GM23338 (cell line): ENCODE results near the gene CCDC28A. TPM values are rescaled to one million over a fixed set of nuclear protein-coding genes. Genes with fewer than 3 reads are reported as not detected.
A peak's percentile ranks its signal among the peaks of the same experiment; 100 is the strongest.

Experiments
- ATAC-seq: fragments of 200-7000 bp; cut with Tn5 transposase; 3 replicates; pipeline ENCODE4 v1.9.1; 2020
- DNase-seq: peaks from one replicate; pipeline ENCODE4 v3.0.0-alpha.2; 2015; ENCODE audit warnings: low spot score
- H2AFZ ChIP-seq: fragments of 200-600 bp; sonication (generic); 2 replicates; pipeline ENCODE4 v1.8.0; 2016; ENCODE audit warnings: antibody characterized with exemption, mild to moderate bottlenecking, moderate library complexity
- H3F3A ChIP-seq: fragments of 200-600 bp; sonication (generic); replicated peaks from 2 replicates; pipeline ENCODE4 v1.8.0; 2017; ENCODE audit warnings: antibody characterized with exemption, mixed run types, low read depth
- H3K27ac ChIP-seq: fragments of 200-600 bp; sonication (generic); 2 replicates; pipeline ENCODE4 v1.6.1; 2016; ENCODE audit warnings: low read depth
- H3K27me3 ChIP-seq: fragments of 200-600 bp; sonication (generic); 2 replicates; pipeline ENCODE4 v1.8.0; 2016; ENCODE audit warnings: mild to moderate bottlenecking, mixed run types, moderate library complexity; ENCODE audit not compliant: insufficient read depth
- H3K36me3 ChIP-seq: fragments of 200-600 bp; sonication (generic); 2 replicates; pipeline ENCODE4 v1.8.0; 2016; ENCODE audit warnings: mild to moderate bottlenecking; ENCODE audit not compliant: insufficient read depth
- H3K4me1 ChIP-seq: fragments of 200-600 bp; sonication (generic); 2 replicates; pipeline ENCODE4 v1.8.0; 2016; ENCODE audit warnings: mild to moderate bottlenecking, moderate library complexity; ENCODE audit not compliant: insufficient read depth
- H3K4me2 ChIP-seq: fragments of 200-600 bp; sonication (generic); 2 replicates; pipeline ENCODE4 v1.7.1; 2017; ENCODE audit warnings: mixed run types
- H3K4me3 ChIP-seq: fragments of 200-600 bp; sonication (generic); 2 replicates; pipeline ENCODE4 v1.6.1; 2016; ENCODE audit warnings: mixed run types
- H3K79me2 ChIP-seq: fragments of 200-600 bp; sonication (generic); replicated peaks from 2 replicates; pipeline ENCODE4 v1.8.0; 2017; ENCODE audit warnings: mild to moderate bottlenecking; ENCODE audit not compliant: insufficient read depth
- H3K9me2 ChIP-seq: fragments of 200-600 bp; sonication (generic); 2 replicates; pipeline ENCODE4 v1.8.0; 2017; ENCODE audit not compliant: insufficient read depth
- H4K20me1 ChIP-seq: fragments of 200-600 bp; sonication (generic); replicated peaks from 2 replicates; pipeline ENCODE4 v1.8.0; 2017; ENCODE audit warnings: mild to moderate bottlenecking; ENCODE audit not compliant: insufficient read depth
- H3K27ac Mint-ChIP-seq: 2 replicates; pipeline ENCODE4 v1.8.0; 2020; ENCODE audit warnings: inconsistent platforms, mild to moderate bottlenecking, moderate library complexity, mixed read lengths
- H3K27me3 Mint-ChIP-seq: 3 replicates; pipeline ENCODE4 v1.8.0; 2022; ENCODE audit warnings: low read depth, mild to moderate bottlenecking, moderate library complexity, mixed read lengths, inconsistent platforms; ENCODE audit not compliant: insufficient read depth, poor library complexity
- H3K36me3 Mint-ChIP-seq: 3 replicates; pipeline ENCODE4 v1.8.0; 2021; ENCODE audit warnings: low read depth, mild to moderate bottlenecking, inconsistent platforms, moderate library complexity, mixed read lengths
- H3K4me1 Mint-ChIP-seq: 3 replicates; pipeline ENCODE4 v1.8.0; 2020; ENCODE audit warnings: mild to moderate bottlenecking, inconsistent platforms, mixed read lengths
- H3K4me3 Mint-ChIP-seq: 3 replicates; pipeline ENCODE4 v1.8.0; 2021; ENCODE audit warnings: moderate library complexity, mild to moderate bottlenecking, inconsistent platforms, mixed read lengths
- H3K9me3 Mint-ChIP-seq: 3 replicates; pipeline ENCODE4 v1.8.0; 2020; ENCODE audit warnings: moderate library complexity, mild to moderate bottlenecking, inconsistent platforms, mixed read lengths
- CREB1 ChIP-seq: fragments of 250-450 bp; sonication (Bioruptor Pico); IDR thresholded peaks from 2 replicates; pipeline ENCODE4 v1.5.0; 2020; ENCODE audit warnings: low read depth, mild to moderate bottlenecking, moderate library complexity
- EZH2phosphoT487 ChIP-seq: fragments of 200-600 bp; sonication (generic); IDR thresholded peaks from one replicate; pipeline ENCODE4 v1.8.1; 2018; ENCODE audit warnings: antibody characterized with exemption; ENCODE audit not compliant: unreplicated experiment
- JUNB ChIP-seq: IDR thresholded peaks from one replicate; pipeline ENCODE4 v1.6.1; 2016; ENCODE audit warnings: antibody characterized with exemption; ENCODE audit not compliant: unreplicated experiment
- NANOG ChIP-seq: IDR thresholded peaks from 2 replicates; pipeline ENCODE4 v1.6.1; 2016; ENCODE audit warnings: antibody characterized with exemption, borderline replicate concordance
- ZNF114 ChIP-seq: fragments of 250-450 bp; sonication (Bioruptor Pico); IDR thresholded peaks from 2 replicates; pipeline ENCODE4 v1.5.0; 2020; ENCODE audit warnings: mild to moderate bottlenecking, moderate library complexity
- ZNF331 ChIP-seq: fragments of 250-450 bp; sonication (Bioruptor Pico); IDR thresholded peaks from 2 replicates; pipeline ENCODE4 v1.5.0; 2020; ENCODE audit warnings: low read depth, mild to moderate bottlenecking, moderate library complexity
- polyA plus RNA-seq: library from polyadenylated mRNA; unstranded; fragments of >200 nt; fragmentation: Nextera tagmentation; extraction: Ambion mirVana; gene quantifications from 2 replicates; pipeline ENCODE4 v1.2.1, GENCODE V29; 2016
- total RNA-seq: library from RNA; depleted of rRNA; stranded (reverse); fragments of >200 nt; shearing (Covaris generic); gene quantifications from 2 replicates; pipeline ENCODE4 v1.2.3, GENCODE V29; 2014
- TF ChIP-seq, protein P1 (sequence below), 2 experiments: fragments of 200-600 bp in 1 of 2; sonication (generic) in 1 of 2; conservative IDR thresholded peaks; 2 replicates each; pipeline versions ENCODE4 v1.5.1 to v1.6.1; 2016 to 2017; ENCODE audit warnings: antibody characterized with exemption in 2 of 2, low read depth in 2 of 2, mild to moderate bottlenecking in 2 of 2, moderate library complexity in 1 of 2
- TF ChIP-seq, protein P2 (sequence below): IDR thresholded peaks from 2 replicates; pipeline ENCODE4 v1.6.1; 2016; ENCODE audit warnings: antibody characterized with exemption
- TF ChIP-seq, protein P3 (sequence below): IDR thresholded peaks from one replicate; pipeline ENCODE4 v1.6.1; 2018; ENCODE audit warnings: antibody characterized with exemption; ENCODE audit not compliant: unreplicated experiment

The CCDC28A gene
- total and polyA plus RNA-seq, 2 experiments from 2014 or later = 11.2 to 14.0 TPM

DNA sequence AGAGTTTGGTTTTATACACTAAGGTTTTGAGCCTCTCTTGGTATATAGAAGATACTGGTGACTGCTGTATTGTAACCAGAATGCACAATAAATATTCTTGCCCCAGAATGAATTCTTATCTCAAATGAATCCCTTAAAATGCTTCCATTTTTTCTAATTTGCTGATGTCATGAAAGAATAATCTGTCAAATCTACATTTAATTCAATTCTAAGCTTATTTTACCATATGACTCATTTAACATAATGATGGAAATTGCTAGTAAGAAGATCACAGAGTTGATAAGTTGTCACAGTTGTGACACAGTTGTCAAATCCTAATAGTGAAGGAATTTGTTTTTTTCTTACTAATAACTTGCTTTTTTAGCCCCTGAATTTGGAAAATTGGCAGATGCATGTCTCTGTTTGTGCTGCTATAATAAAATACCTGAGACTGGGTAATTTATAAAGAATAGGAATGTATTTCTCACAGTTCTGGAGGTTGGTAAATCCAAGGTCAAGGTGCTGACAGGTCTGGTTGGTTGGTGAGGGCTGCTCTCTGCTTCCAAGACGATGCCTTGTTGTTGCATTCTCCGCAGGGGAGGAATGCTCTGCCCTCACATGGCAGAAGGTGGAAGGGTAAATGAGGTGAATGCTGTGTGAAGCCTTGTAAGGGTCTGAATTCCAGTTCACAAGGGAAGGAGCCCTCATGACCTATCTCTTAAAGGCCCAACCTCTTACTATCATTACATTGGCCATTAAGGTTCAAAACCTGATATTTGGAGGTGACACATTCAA is 27.0 kb downstream of the CCDC28A start:
- H3K79me2 ChIP-seq = no peaks in the 10 kb centered on the region
- H3K27me3 ChIP-seq = peaks cover 11% of the 10 kb centered on the region; the same call in 1 of the 2 replicates
- peaks cover 5% of the 10 kb centered on the region for H3K27me3 Mint-ChIP-seq
- no peak overlapping the region for H3K27ac Mint-ChIP-seq
- peaks cover 10% of the 10 kb centered on the region; the same call in 2 of the 3 replicates for H3K9me3 Mint-ChIP-seq
- H2AFZ ChIP-seq = no peak overlapping the region
- no peak overlapping the region for H3K4me2 ChIP-seq
- DNase-seq (peak; percentile 77), ATAC-seq (peak; percentile 72)
- H3K4me1 ChIP-seq = peaks cover 8% of the 10 kb centered on the region; the same call in 1 of the 2 replicates
- TF ChIP-seq, protein P1, sequence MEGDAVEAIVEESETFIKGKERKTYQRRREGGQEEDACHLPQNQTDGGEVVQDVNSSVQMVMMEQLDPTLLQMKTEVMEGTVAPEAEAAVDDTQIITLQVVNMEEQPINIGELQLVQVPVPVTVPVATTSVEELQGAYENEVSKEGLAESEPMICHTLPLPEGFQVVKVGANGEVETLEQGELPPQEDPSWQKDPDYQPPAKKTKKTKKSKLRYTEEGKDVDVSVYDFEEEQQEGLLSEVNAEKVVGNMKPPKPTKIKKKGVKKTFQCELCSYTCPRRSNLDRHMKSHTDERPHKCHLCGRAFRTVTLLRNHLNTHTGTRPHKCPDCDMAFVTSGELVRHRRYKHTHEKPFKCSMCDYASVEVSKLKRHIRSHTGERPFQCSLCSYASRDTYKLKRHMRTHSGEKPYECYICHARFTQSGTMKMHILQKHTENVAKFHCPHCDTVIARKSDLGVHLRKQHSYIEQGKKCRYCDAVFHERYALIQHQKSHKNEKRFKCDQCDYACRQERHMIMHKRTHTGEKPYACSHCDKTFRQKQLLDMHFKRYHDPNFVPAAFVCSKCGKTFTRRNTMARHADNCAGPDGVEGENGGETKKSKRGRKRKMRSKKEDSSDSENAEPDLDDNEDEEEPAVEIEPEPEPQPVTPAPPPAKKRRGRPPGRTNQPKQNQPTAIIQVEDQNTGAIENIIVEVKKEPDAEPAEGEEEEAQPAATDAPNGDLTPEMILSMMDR (conservative IDR thresholded peaks at IDR 0.05; ENCODE audit: low read depth in 2 of 2) = peak; percentile 45 to 75
- TF ChIP-seq ZNF114 = no peak
- H3K36me3 Mint-ChIP-seq = no peaks in the 10 kb centered on the region; the same call in 2 of the 3 replicates
- H3K4me3 Mint-ChIP-seq = no peak overlapping the region
- H3K4me1 Mint-ChIP-seq = no peaks in the 10 kb centered on the region; the same call in 2 of the 3 replicates
- no peaks in the 10 kb centered on the region for H3F3A ChIP-seq
- no peak overlapping the region for H3K27ac ChIP-seq
- no peaks in the 10 kb centered on the region for H3K36me3 ChIP-seq
- no peak overlapping the region for H3K4me3 ChIP-seq
- H4K20me1 ChIP-seq = no peaks in the 10 kb centered on the region
- H3K9me2 ChIP-seq = no peaks in the 10 kb centered on the region

DNA sequence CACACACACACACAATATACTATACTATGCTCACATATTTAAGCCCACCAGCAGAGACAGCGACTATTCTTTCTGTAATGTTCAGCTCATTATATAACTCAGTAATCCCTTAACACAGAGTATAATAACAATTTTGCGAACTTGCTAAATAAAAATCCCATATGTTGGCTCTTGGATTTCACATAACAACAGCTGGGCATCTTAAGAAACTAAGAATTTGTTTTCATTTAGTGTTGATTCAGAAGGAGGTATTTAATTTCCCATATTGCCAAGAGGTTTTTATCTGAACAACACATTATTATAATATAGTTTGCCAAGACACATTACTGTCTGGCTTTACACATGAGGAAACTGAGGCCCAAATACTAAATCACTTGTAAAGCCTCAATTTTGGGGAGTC is 29.8 kb downstream of the CCDC28A start:
- DNase-seq (no peak), ATAC-seq (no peak)
- H3K36me3 Mint-ChIP-seq = no peaks in the 10 kb centered on the region; the same call in 2 of the 3 replicates
- H2AFZ ChIP-seq = no peak overlapping the region
- H3K4me2 ChIP-seq = no peak overlapping the region
- no peaks in the 10 kb centered on the region for H3F3A ChIP-seq
- H3K27me3 Mint-ChIP-seq = peaks cover 4% of the 10 kb centered on the region
- H4K20me1 ChIP-seq = no peaks in the 10 kb centered on the region
- no peaks in the 10 kb centered on the region for H3K4me1 Mint-ChIP-seq
- H3K9me2 ChIP-seq = no peaks in the 10 kb centered on the region
- H3K27ac ChIP-seq = no peak overlapping the region
- peaks cover 10% of the 10 kb centered on the region; the same call in 2 of the 3 replicates for H3K9me3 Mint-ChIP-seq
- H3K36me3 ChIP-seq = no peaks in the 10 kb centered on the region
- H3K4me3 ChIP-seq = no peak overlapping the region
- no peaks in the 10 kb centered on the region for H3K79me2 ChIP-seq
- no peaks in the 10 kb centered on the region for H3K4me1 ChIP-seq
- no peak overlapping the region for H3K27ac Mint-ChIP-seq
- no peaks in the 10 kb centered on the region for H3K27me3 ChIP-seq
- H3K4me3 Mint-ChIP-seq = no peak overlapping the region
- TF ChIP-seq, protein P2, sequence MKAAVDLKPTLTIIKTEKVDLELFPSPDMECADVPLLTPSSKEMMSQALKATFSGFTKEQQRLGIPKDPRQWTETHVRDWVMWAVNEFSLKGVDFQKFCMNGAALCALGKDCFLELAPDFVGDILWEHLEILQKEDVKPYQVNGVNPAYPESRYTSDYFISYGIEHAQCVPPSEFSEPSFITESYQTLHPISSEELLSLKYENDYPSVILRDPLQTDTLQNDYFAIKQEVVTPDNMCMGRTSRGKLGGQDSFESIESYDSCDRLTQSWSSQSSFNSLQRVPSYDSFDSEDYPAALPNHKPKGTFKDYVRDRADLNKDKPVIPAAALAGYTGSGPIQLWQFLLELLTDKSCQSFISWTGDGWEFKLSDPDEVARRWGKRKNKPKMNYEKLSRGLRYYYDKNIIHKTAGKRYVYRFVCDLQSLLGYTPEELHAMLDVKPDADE = no peak
- TF ChIP-seq ZNF114 = no peak
- no peak for TF ChIP-seq EZH2phosphoT487
- no peak for TF ChIP-seq JUNB
- TF ChIP-seq, protein P1 (conservative IDR thresholded peaks at IDR 0.05; ENCODE audit: low read depth in 2 of 2) = no peak
- TF ChIP-seq ZNF331 = no peak
- TF ChIP-seq, protein P3, sequence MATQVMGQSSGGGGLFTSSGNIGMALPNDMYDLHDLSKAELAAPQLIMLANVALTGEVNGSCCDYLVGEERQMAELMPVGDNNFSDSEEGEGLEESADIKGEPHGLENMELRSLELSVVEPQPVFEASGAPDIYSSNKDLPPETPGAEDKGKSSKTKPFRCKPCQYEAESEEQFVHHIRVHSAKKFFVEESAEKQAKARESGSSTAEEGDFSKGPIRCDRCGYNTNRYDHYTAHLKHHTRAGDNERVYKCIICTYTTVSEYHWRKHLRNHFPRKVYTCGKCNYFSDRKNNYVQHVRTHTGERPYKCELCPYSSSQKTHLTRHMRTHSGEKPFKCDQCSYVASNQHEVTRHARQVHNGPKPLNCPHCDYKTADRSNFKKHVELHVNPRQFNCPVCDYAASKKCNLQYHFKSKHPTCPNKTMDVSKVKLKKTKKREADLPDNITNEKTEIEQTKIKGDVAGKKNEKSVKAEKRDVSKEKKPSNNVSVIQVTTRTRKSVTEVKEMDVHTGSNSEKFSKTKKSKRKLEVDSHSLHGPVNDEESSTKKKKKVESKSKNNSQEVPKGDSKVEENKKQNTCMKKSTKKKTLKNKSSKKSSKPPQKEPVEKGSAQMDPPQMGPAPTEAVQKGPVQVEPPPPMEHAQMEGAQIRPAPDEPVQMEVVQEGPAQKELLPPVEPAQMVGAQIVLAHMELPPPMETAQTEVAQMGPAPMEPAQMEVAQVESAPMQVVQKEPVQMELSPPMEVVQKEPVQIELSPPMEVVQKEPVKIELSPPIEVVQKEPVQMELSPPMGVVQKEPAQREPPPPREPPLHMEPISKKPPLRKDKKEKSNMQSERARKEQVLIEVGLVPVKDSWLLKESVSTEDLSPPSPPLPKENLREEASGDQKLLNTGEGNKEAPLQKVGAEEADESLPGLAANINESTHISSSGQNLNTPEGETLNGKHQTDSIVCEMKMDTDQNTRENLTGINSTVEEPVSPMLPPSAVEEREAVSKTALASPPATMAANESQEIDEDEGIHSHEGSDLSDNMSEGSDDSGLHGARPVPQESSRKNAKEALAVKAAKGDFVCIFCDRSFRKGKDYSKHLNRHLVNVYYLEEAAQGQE = no peak
- TF ChIP-seq CREB1 (CRISPR knock-in tag) = no peak
- TF ChIP-seq NANOG = no peak
